DND-41 (cell line): ENCODE data around the gene TMEM87B.
A peak's percentile ranks its signal among the peaks of the same experiment; 100 is the strongest.

Source experiments
- ATAC-seq: fragments of 200-7000 bp; cut with Tn5 transposase; 3 replicates; pipeline ENCODE4 v1.9.1; 2021; ENCODE audit warnings: low read depth; ENCODE audit not compliant: insufficient read depth
- DNase-seq: peaks from one replicate; pipeline ENCODE4 v3.0.0-alpha.2; 2020
- H2AFZ ChIP-seq: 2 replicates; pipeline ENCODE4 v1.6.0; 2012; ENCODE audit warnings: low read depth, low read length
- H3K27ac ChIP-seq: 2 replicates; pipeline ENCODE4 v1.5.1; 2012; ENCODE audit warnings: low read length, inconsistent platforms
- H3K27me3 ChIP-seq: fragments of 200-600 bp; sonication (generic); 2 replicates; pipeline ENCODE4 v1.6.0; 2012; ENCODE audit warnings: low read length, mild to moderate bottlenecking, inconsistent platforms; ENCODE audit not compliant: insufficient read depth, poor library complexity
- H3K36me3 ChIP-seq: 2 replicates; pipeline ENCODE4 v1.5.1; 2012; ENCODE audit warnings: low read length, inconsistent platforms; ENCODE audit not compliant: insufficient read depth
- H3K4me1 ChIP-seq: 2 replicates; pipeline ENCODE4 v1.5.1; 2012; ENCODE audit warnings: mild to moderate bottlenecking, low read length; ENCODE audit not compliant: insufficient read depth
- H3K4me2 ChIP-seq: 2 replicates; pipeline ENCODE4 v1.6.0; 2012; ENCODE audit warnings: mild to moderate bottlenecking, moderate library complexity, low read length, inconsistent platforms; ENCODE audit not compliant: insufficient read depth
- H3K4me3 ChIP-seq, 2 experiments: fragments of 200-600 bp in 1 of 2; shearing (Covaris generic) in 1 of 2; 2 replicates each; pipeline ENCODE4 v1.5.1; 2012 to 2016; ENCODE audit warnings: inconsistent platforms in 2 of 2, low read length in 2 of 2, mild to moderate bottlenecking in 2 of 2, low read depth in 1 of 2, moderate library complexity in 1 of 2
- H3K79me2 ChIP-seq: 2 replicates; pipeline ENCODE4 v1.6.0; 2012; ENCODE audit warnings: low read length, inconsistent platforms; ENCODE audit not compliant: insufficient read depth
- H3K9ac ChIP-seq: 2 replicates; pipeline ENCODE4 v1.6.0; 2012; ENCODE audit warnings: low read depth, mild to moderate bottlenecking, inconsistent platforms, low read length, moderate library complexity
- H3K9me3 ChIP-seq: 2 replicates; pipeline ENCODE4 v1.5.1; 2012; ENCODE audit warnings: low read length, moderate library complexity, mild to moderate bottlenecking, inconsistent platforms; ENCODE audit not compliant: insufficient read depth, severe bottlenecking
- H4K20me1 ChIP-seq: 2 replicates; pipeline ENCODE4 v1.6.0; 2012; ENCODE audit warnings: low read length; ENCODE audit not compliant: insufficient read depth
- EZH2 ChIP-seq: IDR thresholded peaks from 3 replicates; pipeline ENCODE4 v1.6.1; 2012; ENCODE audit warnings: borderline replicate concordance, low read depth, mild to moderate bottlenecking, moderate library complexity, low read length, inconsistent platforms; ENCODE audit not compliant: severe bottlenecking
- TF ChIP-seq, protein P1 (sequence below): IDR thresholded peaks from 2 replicates; pipeline ENCODE4 v1.5.1; 2012; ENCODE audit warnings: borderline replicate concordance, low read length, moderate library complexity, mild to moderate bottlenecking; ENCODE audit not compliant: poor library complexity, severe bottlenecking; ENCODE audit errors: extremely low read depth

The TMEM87B gene

GRCh38 chr2:112153179-112153490 is 98.1 kb downstream of the TMEM87B start:
- ATAC-seq, result no peak

GRCh38 chr2:112153501-112153900 is 98.4 kb downstream of the TMEM87B start:
- Histone ChIP-seq H3K36me3 (no peaks in the 10 kb centered on the region), H3K4me2 (no peak overlapping the region), H4K20me1 (no peaks in the 10 kb centered on the region), H3K4me1 (no peaks in the 10 kb centered on the region), H2AFZ (no peak overlapping the region), H3K27ac (no peak overlapping the region), H3K27me3 (no peaks in the 10 kb centered on the region), H3K79me2 (no peaks in the 10 kb centered on the region), H3K9ac (no peak overlapping the region), H3K4me3 (no peak overlapping the region), H3K9me3 (no peaks in the 10 kb centered on the region)
- no peak for TF ChIP-seq EZH2
- TF ChIP-seq, protein P1, sequence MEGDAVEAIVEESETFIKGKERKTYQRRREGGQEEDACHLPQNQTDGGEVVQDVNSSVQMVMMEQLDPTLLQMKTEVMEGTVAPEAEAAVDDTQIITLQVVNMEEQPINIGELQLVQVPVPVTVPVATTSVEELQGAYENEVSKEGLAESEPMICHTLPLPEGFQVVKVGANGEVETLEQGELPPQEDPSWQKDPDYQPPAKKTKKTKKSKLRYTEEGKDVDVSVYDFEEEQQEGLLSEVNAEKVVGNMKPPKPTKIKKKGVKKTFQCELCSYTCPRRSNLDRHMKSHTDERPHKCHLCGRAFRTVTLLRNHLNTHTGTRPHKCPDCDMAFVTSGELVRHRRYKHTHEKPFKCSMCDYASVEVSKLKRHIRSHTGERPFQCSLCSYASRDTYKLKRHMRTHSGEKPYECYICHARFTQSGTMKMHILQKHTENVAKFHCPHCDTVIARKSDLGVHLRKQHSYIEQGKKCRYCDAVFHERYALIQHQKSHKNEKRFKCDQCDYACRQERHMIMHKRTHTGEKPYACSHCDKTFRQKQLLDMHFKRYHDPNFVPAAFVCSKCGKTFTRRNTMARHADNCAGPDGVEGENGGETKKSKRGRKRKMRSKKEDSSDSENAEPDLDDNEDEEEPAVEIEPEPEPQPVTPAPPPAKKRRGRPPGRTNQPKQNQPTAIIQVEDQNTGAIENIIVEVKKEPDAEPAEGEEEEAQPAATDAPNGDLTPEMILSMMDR, result no peak
- ATAC-seq, result no peak
- no peak for DNase-seq

More at GRCh38 chr2:112153179-112153490, 98.1 kb downstream of the TMEM87B start:
- H3K27ac ChIP-seq, result no peak overlapping the region
- no peak for DNase-seq
- H3K27me3 ChIP-seq, result no peaks in the 10 kb centered on the region
- H3K79me2 ChIP-seq, result no peaks in the 10 kb centered on the region
- H3K4me1 ChIP-seq, result no peaks in the 10 kb centered on the region
- H2AFZ ChIP-seq, result no peak overlapping the region
- TF ChIP-seq EZH2, result no peak
- TF ChIP-seq, protein P1, result no peak
- no peak overlapping the region for H3K4me3 ChIP-seq
- H3K36me3 ChIP-seq, result no peaks in the 10 kb centered on the region
- H3K4me2 ChIP-seq, result no peak overlapping the region
- H4K20me1 ChIP-seq, result no peaks in the 10 kb centered on the region
- H3K9me3 ChIP-seq, result no peaks in the 10 kb centered on the region
- no peak overlapping the region for H3K9ac ChIP-seq

GRCh38 chr2:112154246-112155117 is 99.4 kb downstream of the TMEM87B start:
- H3K27me3 ChIP-seq, result no peaks in the 10 kb centered on the region
- peak; percentile 69 for ATAC-seq
- no peak overlapping the region for H3K9ac ChIP-seq
- H3K4me3 ChIP-seq, result no peak overlapping the region
- TF ChIP-seq, protein P1, result no peak
- TF ChIP-seq EZH2, result no peak
- no peaks in the 10 kb centered on the region for H3K9me3 ChIP-seq
- H2AFZ ChIP-seq, result no peak overlapping the region
- no peaks in the 10 kb centered on the region for H3K36me3 ChIP-seq
- no peak overlapping the region for H3K4me2 ChIP-seq
- no peaks in the 10 kb centered on the region for H3K79me2 ChIP-seq
- peak; percentile 24 for DNase-seq
- H3K27ac ChIP-seq, result no peak overlapping the region
- H3K4me1 ChIP-seq, result no peaks in the 10 kb centered on the region
- no peaks in the 10 kb centered on the region for H4K20me1 ChIP-seq
